ENCODE data around the gene SPG7. TPM values are rescaled to one million over a fixed set of nuclear protein-coding genes. Genes with fewer than 3 reads are reported as not detected.

SPG7 gene
- total RNA-seq, 4 donors from 2014 or later, result 65.0 to 104 (median 84.9) TPM

- H3K4me1 ChIP-seq, result peaks cover 38 to 70% (median 57%) of the 10 kb centered on the region in 3 donors
- intact Hi-C loops (cut with DNase I), result no loop called here
These were observed 18.9 kb upstream of the SPG7 start for GRCh38 chr16:89489040-89489897.

GRCh38 chr16:89489898-89490438 lies 18.2 kb upstream of the SPG7 start:
- H3K36me3 ChIP-seq, result no peaks in the 10 kb centered on the region
- no peaks in the 10 kb centered on the region for H3K9me3 ChIP-seq
- peak overlapping the region; percentile 82 to 100 (median 97) for H3K4me3 ChIP-seq
- WGBS, 2 donors, result no CpG with 5 or more reads among the region's 81 CpGs
- H3K27ac ChIP-seq, result peak overlapping the region; percentile 98 to 100 (median 99)
- H3K4me1 ChIP-seq, result peaks cover 36 to 63% (median 50%) of the 10 kb centered on the region in 3 donors
- no peaks in the 10 kb centered on the region for H3K27me3 ChIP-seq
- intact Hi-C loops (cut with DNase I), result no loop called here
- TF ChIP-seq CTCF (IDR thresholded peaks at IDR 0.05), result no peak
- TF ChIP-seq POLR2A (IDR thresholded peaks at IDR 0.05), result no peak
- DNase-seq, result no peak

More at GRCh38 chr16:89489040-89489897, 18.9 kb upstream of the SPG7 start:
- Histone ChIP-seq H3K27ac (peak overlapping the region; percentile 98 to 100 (median 99)), H3K4me3 (peak overlapping the region; percentile 82 to 100 (median 97)), H3K27me3 (no peaks in the 10 kb centered on the region), H3K9me3 (no peaks in the 10 kb centered on the region), H3K36me3 (no peaks in the 10 kb centered on the region)
- WGBS, 2 donors, result 0 to 4% methylated on average over 8 to 19 of the region's 71 CpGs
- TF ChIP-seq CTCF (IDR thresholded peaks at IDR 0.05) (peak in 5 of 6 experiments; percentile 10 to 47 (median 35)), POLR2A (IDR thresholded peaks at IDR 0.05) (peak in 3 of 4 donors; percentile 26 to 72 (median 65))
- DNase-seq, result peak; percentile 64

- H3K4me3 ChIP-seq, result peak within 1 kb of the TSS; percentile 82 to 100 (median 97)
- peaks cover 30 to 56% (median 43%) of the 10 kb centered on the region in 3 donors for H3K4me1 ChIP-seq
- intact Hi-C loops (cut with DNase I), result no loop called here
- no peaks in the 10 kb centered on the region for H3K27me3 ChIP-seq
- 1 to 4% methylated on average over 5 to 16 of the region's 96 CpGs for WGBS, 2 donors
- TF ChIP-seq POLR2A (IDR thresholded peaks at IDR 0.05) (peak in 3 of 4 donors; percentile 93 to 98 (median 95)), CTCF (IDR thresholded peaks at IDR 0.05) (peak in 3 of 6 experiments; percentile 5 to 29 (median 17))
- peak within 1 kb of the TSS; percentile 98 to 100 (median 99) for H3K27ac ChIP-seq
- peak; percentile 97 for DNase-seq
- H3K36me3 ChIP-seq, result no peaks in the 10 kb centered on the region
- H3K9me3 ChIP-seq, result no peaks in the 10 kb centered on the region
These were observed 17.6 kb upstream of the SPG7 start, which contains the start of gene ANKRD11 for GRCh38 chr16:89490439-89491237. Gene ANKRD11, minus strand, starts transcription at chr16:89490561. Its CDS starts 173,542 bp downstream, at chr16:89317019.

DNA sequence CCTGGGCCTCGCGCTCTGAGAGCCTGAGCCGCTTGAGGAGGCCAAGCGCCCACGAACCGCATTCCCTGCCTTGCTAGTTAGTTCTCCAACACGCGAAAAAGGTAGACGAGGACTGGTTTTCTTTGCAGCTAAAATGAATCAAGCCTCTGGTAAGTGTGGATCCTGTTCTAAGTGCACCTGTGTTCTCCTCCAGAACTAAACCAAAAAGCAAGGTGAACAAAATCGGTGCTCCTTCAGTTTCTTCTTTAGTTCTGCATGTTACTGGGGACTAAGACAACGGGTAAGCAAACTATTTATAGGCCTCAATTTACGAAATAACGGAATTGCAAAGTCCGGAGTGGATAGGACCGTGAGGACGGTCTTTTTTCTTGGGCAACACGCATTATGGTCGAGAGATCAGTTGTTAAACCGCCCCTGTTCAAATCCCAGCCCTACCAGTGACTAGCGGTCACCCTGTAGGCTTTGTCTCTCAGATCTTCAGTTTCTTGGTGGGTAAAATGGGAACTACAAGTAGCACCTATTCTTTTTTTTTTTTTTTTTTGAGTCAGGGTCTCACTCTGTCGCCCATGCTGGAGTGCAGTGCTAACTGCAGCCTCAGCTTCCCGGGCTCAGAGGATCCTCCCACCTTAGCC lies 16.8 kb upstream of the SPG7 start:
- 4 to 7% methylated on average over 12 to 15 of the region's 22 CpGs for WGBS, 2 donors
- Histone ChIP-seq H3K27me3 (no peaks in the 10 kb centered on the region), H3K27ac (peak overlapping the region; percentile 90 to 100 (median 98)), H3K4me1 (peaks cover 23 to 49% (median 36%) of the 10 kb centered on the region in 3 donors), H3K4me3 (peak overlapping the region; percentile 70 to 100 (median 84)), H3K9me3 (no peaks in the 10 kb centered on the region), H3K36me3 (no peaks in the 10 kb centered on the region)
- no peak for DNase-seq
- no peak for TF ChIP-seq POLR2A (IDR thresholded peaks at IDR 0.05)
- TF ChIP-seq CTCF (IDR thresholded peaks at IDR 0.05), result peak in 2 of 6 experiments; percentile 27 to 42
- intact Hi-C loops (cut with DNase I), result no loop called here

All from esophagus squamous epithelium (tissue), 5 donors.